Glomerular visceral epithelial cell (primary cell): ENCODE data around the gene PBX2.
"Not testable (repeated sequence)": the region's sequence is repeated elsewhere in the genome, so short reads cannot be mapped to it uniquely, and the experiment has no call there.

Experiments
- DNase-seq: peaks from one replicate; pipeline ENCODE4 v3.0.0-alpha.2; 2016; ENCODE audit errors: extremely low spot score

Gene PBX2, protein sequence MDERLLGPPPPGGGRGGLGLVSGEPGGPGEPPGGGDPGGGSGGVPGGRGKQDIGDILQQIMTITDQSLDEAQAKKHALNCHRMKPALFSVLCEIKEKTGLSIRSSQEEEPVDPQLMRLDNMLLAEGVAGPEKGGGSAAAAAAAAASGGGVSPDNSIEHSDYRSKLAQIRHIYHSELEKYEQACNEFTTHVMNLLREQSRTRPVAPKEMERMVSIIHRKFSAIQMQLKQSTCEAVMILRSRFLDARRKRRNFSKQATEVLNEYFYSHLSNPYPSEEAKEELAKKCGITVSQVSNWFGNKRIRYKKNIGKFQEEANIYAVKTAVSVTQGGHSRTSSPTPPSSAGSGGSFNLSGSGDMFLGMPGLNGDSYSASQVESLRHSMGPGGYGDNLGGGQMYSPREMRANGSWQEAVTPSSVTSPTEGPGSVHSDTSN

DNA sequence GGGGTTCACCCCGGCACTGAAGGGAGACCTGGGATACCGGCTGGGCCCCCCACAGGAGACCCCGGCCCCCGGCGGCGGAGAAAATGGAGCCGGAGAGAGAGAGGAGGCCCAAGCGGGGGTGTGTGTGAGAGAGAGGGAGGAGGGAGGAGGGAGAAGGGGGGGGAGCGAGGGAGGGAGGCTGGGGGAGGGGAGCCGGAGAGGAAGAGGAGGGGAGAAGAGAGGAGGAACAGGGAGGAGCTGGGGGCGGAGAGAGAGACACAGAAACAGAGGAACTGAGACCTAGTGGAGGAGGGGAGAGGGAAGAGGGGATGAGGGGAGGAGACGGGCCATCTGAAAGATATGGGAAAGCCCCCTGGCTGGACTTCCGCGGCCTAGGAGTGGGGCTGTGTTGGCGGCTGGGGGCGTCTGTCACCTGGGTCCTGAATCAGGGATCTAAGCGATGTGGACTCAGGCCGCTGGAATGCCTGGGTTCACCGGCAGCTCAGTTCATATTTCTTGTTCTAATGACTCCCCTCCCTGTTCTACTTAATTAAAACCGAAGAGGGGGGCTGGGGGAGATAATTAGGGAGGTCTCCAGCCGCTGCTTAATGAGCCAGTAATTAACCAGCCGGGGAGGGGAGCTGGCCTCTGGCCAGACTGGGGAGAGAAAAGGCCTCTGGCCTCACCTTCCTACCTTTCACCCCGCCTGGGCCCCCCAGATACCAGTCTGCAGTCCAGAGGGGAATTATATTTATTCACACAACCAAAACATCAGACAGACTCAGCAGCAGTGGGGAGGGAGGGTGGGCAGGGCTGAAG is at the start of gene PBX2:
PBX2 (minus strand) TSS at position 149 of the 798 bp plus-strand sequence. CDS start 287 bp downstream, outside the sequence.
- DNase-seq: peak; percentile 95

DNA sequence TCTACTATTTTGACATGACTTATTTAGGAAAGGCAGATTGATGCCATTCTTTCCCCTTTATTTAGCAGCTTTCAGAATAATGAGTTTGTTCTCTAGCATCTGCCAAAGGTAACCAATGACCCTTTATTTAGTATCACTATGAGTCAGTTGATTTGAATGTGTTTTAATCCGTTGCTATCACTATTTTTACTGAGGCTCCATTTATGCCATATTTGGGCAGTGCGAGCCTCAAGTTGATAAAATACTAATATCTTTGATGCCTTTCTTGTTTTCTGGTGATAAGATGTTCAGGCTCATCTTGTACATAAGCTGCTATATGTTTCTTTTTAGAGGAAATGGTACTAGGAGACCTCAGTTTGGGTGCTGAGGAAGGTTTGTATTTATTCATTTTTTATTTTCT is 49.5 kb upstream of the PBX2 start:
- no peak for DNase-seq

DNA sequence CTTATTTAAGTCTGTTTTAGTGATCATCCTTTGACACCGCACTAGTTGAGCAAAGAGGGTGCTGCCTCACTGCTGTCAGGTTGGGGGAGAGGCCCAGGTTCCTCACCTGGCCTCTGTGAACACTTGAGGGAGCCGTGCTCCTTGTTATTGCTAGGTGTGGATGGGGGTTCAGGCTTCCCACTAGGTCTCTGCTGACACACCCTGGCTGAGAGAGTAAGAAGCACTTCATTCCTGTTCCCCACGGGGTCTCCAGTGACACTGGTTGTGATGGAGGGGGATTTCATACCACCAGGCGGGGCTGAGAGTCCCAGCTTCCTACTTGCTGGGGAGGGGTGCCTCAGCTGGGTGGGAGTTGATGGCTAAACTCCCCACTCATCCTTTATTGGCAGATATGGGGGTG is 44.9 kb upstream of the PBX2 start:
- no peak for DNase-seq

DNA sequence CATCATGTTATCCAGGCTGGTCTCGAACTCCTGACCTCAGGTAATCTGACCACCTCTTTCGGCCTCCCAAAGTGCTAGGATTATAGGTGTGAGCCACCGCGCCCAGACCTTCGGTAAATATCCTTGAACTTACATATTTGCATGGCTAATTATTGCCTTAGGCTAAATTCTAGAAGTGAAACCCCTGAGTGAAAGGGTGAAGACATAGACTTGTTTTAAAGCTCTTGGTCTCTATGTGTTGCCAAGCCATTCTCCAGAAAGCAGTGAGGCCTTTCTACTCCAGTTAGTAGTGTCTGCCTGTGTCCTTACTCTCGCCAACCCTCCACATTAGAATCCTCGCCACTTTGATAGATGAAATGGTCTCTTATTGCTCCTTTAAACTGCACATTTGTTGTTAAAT is 36.4 kb upstream of the PBX2 start:
- DNase-seq: no peak

DNA sequence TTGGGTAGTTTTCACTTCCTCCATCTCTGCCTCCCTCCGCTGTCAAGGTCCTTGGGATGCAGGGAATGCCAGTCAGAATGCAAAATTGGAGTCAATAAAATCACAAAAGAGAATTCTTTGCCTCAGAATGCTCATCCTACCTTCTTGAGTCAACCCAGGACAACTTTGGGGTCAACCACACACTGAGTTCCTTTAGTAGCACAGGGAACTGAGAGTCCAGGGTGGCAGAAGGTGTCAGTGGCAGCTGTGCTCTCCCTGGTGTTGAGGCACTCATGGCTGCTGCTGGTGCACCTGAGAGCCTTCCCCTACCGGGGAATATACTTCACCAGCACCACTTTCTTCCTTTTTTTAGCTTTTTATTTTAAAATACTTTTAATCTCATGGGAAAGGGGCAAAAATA is 34.7 kb upstream of the PBX2 start:
- no peak for DNase-seq

DNA sequence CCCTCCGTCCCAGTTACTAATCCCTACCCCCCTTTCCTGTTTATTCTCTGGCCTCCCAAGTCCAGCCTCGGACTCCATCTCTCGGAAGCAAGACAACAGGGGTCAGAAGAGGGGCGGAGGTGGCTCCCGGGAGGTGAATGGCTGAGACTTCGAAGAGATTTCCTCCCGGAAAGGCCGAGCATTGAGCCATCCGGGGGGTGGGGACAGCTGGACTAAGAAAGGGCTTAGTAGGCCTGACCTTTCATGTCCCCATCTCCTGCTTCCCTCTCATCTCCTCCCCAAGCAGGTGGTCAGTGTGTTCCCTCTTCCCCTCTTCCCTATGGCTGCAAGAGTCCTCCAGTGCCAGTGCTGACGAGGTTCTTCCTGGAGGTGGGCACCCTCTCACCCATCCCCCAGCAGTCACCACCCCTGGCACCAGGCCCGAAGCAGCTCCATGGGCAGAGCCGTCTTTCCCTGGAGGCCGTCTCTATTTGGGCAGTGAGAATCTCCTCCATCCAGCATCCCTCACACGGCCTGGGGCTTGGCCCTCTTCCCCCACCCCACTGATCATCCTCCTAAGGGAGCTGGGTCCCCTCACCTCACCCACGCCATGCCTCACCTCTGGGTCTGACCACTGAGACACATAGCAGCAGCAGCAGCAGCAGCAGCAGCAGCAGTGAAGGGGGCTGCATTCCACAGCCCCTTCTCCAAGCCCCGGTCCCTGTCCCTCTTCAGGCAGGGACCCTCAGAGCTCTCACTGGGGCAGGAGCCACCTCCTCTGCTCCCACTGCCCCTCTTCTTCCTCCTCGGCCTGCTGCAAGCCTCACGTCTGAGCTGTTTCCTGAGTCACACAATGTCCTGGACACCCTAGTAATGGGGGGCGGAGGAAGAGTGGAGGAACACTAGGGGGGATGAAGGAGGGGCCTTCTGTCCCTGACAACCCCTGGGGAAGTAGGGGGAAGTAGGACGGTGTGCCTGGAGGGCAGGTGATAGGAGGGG is 33.5 kb upstream of the PBX2 start, which contains the start of gene NOTCH4:
NOTCH4 (minus strand) TSS at position 810 of the 978 bp plus-strand sequence; CDS start at position 671, 139 bp downstream.
- DNase-seq: no peak

DNA sequence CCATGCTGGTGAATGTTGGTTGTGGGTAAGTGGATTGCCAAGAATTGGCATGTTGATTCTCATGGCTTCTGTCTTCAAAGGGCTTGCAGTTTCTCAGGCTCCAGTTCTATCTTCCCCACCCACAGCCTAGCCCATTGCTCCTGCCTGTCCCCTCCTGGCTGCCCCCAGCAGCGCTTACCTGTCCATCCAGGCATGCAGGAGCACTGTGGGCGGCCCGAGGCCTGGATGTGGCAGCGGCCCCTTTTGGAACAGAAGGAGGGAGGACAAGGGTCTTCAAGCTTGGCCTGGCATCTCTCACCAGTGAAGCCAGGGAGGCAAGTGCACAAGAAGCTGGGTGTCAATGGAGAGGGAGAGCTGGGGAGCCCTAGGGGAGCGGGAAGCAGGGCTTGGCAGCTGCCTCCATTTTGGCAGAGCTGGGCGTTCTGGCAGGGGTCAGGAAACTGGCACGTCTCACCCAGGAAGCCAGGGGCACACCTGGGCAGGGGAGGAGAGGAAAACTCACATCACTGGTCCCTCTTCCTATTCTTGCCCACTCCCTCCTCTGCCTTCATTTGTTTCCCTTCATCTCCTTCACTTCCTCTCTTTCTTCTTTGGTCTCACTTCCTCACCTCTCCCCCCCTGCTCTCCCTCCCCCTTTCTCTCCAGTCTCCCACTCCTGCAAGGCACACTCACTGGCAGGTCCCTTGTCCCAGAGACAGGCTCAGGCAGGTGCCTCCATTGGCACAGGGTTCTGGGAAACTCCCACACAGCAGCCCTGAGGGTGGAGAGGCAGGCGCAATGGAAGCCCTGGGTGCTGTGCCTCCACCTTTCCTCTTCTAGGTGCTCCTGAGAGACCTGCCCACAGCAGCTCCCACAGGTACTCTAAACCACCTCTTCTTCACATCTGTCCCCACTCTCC is 32.6 kb upstream of the PBX2 start:
- DNase-seq: no peak

DNA sequence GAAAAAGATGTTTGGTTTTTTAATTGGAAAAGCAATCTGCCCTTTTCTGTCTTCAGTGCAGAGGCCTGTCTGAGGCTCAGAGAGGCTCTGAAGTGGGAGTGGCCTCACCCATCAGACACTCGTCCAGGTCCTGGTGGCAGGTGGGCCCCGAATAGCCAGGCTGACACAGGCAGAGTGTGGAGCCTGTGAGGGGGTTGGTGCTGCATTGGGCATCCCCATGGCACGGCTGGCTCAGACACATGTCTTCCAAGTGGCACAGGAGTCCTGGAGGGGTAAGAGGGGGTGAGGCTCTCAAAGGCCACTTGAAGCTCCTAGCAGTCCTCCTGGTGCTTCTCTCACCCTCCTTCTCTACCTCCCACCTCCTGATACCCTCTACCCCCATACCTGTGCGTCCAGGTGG is 30.0 kb upstream of the PBX2 start:
- DNase-seq: no peak

DNA sequence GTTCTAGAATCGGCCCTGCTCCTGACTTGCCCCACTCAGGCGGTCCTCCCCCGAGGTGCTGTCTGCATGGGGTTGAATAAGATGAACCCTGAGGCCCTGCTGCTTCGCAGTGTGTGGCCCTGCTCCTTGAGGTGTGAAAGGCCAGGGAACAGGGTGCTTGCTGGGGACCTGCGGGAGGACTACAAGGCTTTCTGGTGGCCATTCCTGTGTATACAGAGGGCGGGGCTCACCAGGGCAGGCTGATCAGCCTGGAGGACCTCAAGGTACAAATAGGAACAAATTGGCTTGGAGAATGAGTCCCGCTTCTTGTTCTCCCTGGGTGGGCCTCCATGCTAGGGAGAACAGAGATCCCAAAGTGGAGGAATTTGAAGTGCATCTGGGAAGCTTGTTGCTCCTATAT is 28.2 kb upstream of the PBX2 start:
- DNase-seq: no peak

DNA sequence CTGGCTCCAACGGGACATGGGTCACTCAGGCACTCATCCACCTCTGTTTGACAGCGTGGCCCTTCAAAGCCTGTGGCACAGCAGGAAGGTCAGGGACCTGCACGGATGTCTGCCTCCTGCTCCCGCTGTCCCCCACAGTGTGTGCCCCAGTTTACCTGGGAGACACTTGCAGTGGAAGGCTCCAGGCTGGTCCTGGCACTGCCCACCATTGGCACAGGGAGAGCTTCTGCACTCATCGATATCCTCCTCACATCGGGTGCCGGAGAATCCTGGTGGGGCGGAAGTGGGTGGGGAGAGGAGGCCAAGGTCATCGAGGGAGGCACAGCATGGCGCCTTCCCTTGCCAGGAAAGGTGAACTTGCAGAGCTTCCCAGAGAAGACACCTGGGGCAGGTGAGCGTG is 27.0 kb upstream of the PBX2 start:
- DNase-seq: no peak

DNA sequence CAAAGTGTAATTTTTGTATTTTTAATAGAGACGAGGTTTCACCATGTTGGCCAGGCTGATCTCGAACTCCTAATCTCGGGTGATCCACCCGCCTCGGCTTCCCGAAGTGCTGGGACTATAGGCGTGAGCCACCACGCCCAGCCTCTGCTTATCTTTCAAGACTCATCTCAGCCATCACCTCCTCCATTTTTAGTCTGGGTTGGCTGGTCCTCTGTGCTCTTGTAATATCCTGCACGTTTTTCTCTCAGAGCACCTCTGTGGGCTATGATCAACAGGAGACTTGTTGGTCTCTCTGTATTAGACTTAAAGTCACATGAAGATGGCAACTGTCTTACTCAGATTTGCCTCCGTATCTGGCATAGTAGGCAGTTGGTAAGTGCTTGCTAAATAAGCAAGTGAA is 26.3 kb upstream of the PBX2 start:
- DNase-seq: no peak

DNA sequence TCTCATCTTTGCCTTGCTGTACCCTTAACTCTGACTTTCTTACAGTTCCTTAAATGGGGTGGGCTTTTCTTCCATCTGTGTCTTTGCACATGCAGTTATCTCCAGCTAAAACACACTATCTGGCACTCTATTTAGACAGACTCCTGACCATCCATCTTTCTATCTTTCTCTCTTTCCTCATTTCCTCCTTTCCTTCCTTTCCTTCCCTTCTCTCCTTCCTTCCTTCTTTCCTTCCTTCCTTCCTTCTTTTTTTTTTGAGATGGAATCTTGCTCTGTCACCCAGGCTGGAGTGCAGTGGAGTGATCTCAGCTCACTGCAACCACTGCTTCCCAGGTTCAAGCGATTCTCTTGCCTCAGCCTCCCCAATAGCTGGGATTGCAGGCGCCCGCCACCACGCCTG is 25.6 kb upstream of the PBX2 start:
- no peak for DNase-seq

DNA sequence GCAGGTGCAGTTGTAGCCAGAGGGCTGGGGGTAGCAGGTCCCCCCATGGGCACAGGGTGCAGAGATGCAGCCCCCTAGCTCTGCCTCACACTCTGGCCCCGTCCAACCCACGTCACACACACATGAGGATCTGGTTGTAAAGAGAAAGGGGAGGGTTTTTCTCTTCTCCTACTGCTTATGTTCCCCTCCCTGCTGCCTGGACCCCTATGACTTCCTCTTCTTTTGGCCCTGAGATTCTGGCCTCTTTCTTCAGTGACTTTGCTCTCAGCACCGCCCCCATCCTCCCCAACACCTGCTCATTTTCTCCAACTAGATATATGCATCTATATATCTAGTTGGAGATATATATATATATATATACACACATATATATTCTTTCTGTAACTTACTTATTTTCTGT is 24.1 kb upstream of the PBX2 start:
- no peak for DNase-seq

DNA sequence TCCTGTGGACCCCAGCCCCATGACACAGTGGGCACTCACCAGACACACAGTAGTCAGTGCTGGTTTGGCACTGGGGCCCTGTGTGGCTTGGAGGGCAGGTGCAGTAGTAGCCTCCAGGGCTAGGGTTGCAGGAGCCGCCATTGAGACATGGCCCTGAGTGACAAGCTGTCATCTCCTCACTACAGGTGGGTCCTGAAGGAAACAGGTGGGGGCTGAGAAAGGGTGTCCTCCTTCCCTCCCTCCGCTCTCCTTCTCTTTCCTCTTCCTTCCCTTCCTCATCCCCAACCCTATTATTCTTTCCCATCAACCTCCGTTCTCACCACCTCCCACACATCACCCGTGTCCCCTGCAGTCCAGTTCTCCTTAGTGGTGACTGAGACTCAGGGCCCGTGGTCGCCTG is 23.6 kb upstream of the PBX2 start:
- no peak for DNase-seq

DNA sequence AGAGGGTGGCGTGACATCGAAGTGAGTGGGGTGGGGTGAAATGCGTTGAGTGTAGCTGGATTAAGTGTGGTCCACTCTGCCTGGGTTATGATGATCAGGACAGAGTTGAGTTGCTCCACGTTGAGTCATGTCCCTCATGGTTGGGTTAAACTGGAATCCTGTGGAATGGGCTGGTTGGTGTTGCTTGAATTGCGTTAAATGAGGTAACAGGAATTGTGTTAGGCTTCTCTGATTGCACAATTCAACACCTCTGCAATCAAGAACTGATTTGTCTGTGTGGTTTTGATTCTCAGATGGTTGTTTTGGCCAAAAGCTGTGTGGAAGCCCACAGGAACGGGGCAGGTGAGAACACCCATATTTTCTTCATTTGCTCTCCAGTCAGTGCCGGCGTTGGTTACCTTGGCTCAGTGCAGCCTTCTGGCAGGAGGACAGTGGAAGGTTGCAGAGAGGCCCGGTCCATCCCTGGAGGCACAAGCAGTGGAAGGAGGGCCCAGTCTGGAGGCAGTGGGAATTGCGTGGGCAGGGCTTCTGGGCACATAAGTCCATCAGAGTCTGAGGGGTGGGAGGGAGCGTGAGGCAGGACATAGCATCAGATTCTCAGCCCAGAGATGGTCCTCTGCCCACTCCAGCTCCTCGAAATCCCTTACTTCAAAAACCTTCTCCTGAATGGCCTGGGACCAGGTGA is 22.2 kb upstream of the PBX2 start:
- DNase-seq: no peak

DNA sequence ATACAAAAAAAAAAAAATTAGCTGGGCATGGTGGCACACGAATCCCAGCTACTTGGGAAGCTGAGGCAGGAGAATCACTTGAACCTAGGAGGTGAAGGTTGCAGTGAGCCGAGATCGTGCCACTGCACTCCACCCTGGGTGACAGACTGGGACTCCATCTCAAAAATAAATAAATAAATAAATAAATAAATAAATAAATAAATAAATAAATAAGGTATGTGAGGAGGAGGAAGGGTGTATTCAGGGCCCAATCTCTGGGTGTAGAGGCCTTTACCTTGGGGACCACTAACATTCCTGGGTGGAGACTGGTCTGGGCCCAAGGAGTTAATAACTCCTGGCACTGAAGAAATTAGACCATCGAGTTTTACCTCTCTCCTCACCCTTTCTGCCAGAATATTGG is 21.4 kb upstream of the PBX2 start:
- DNase-seq: not testable (repeated sequence)

DNA sequence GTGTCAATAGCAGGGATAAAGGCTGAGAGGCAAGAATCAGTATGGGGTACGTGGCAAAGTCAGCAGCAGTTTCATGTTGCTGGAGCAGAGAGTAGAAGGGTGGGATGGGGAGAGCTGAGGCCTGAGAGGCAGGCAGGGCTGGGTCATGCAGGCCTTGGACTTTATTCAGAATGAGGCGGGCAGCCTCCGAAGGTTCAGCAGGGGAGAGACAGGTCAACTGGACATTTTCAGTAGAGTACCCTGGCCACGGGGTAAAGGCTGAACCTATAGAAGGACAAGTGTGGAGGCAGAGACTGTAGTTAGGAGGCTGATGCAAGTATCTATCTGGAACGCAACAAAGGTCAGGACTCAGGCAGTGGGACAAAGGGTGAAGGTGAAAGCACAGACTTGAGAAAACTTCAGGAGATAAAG is 20.2 kb upstream of the PBX2 start:
- no peak for DNase-seq

DNA sequence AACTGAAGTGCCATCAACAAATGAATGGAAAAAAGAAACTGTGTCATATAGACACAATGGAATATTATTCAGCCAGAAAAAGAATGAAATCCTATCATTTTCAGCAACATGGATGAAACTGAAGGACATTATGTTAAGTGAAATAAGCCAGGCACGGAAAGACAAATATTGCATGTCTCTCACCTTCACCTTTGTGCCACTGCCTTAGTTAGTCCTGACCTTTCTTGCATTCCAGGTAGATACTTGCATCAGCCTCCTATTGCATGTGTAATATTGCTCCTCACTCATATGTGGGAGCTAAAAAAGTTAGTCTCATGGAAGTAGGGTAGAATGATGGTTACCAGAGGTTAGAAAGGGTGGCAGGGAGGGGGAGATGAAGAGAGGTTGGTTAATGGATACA is 19.0 kb upstream of the PBX2 start:
- DNase-seq: no peak

DNA sequence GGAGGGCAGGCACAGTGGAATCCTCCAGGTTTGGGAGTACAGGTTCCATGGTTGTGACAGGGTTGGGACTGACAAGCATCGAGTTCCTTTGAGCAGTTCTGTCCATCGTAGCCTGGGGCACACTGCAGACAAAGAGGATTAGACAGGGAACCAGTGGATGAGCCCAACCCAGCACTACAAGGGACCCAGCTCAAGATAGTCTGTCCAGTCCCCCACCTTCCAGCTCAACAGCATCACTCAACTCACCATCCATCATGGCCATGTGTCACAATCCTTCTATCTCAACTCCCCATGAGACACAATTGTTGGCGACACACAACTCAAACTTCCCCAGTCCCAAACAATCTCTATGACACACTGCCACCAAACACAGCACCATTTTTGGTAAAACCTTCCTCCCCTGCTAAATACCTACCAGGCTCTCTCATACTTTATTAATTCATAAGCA is 14.3 kb upstream of the PBX2 start:
- DNase-seq: no peak
